Measurements from ENCODE around the gene PACRG. TPM values are rescaled to one million over a fixed set of nuclear protein-coding genes. Genes with fewer than 3 reads are reported as not detected.

Gene PACRG
- total and polyA plus RNA-seq, 5 donors from 2014 or later, result 0.44 to 1.2 (median 0.87) TPM; not detected in 2

DNA sequence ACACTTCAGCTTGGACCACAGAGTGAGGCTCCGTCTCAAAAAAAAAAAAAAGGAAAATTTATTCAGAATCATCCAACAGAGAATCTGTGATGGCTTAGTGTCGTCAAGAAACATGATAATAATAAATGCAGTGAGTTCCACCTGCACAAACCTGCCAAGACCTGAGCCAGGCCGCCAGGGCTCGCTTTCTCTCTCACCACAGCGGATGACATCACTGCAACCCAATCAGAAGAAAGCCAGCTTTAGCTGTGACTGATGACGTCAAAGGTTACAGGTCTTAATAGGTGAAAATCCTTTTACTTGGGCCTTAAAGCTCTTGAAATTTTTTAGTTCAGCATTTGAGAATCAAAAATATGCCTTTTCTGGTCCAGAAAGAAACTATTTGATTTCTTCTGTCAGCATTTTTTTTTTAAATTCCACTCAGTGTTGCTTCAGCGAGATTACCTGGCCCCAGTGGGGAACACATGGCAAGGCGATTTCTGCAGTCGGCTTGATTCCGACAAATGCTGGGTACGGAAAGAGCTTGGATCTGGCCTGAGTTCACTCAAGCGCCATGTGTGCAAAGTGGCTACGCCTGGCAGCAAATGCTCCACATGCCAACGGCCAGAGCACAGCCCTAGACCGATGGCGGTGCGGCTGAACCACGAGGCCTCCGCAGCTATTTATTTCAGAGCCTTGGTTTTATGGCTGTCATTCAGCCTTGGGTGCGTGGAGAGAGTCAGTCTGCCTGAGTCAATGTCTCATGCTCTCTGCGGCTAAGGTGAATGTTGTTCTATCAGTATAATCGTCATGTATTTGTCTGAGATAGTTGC lies 581.1 kb downstream of the PACRG start:
- Histone ChIP-seq H3K4me1 (ENCODE audit: control insufficient read depth, insufficient read depth, low read length, poor library complexity, severe bottlenecking) (no peaks in the 10 kb centered on the region), H3K4me3 (ENCODE audit: low read depth, low read length) (no peak overlapping the region), H3K27me3 (ENCODE audit: control insufficient read depth, insufficient read depth, low read length) (no peaks in the 10 kb centered on the region), H3K36me3 (ENCODE audit: control insufficient read depth, insufficient read depth, low read length) (no peaks in the 10 kb centered on the region), H3K9me3 (ENCODE audit: control insufficient read depth in 2 of 2, low read length in 2 of 2) (no peaks in the 10 kb centered on the region), H3K27ac (ENCODE audit: insufficient read depth, low read length, poor library complexity, severe bottlenecking) (no peak overlapping the region)
- no peak for DNase-seq
- Mint-ChIP-seq H3K36me3 (no peaks in the 10 kb centered on the region), H3K4me1 (no peaks in the 10 kb centered on the region), H3K4me3 (no peak overlapping the region), H3K27me3 (no peaks in the 10 kb centered on the region), H3K9me3 (no peaks in the 10 kb centered on the region), H3K27ac (no peak overlapping the region)
- ATAC-seq (ENCODE audit: low read depth in 2 of 2), result no peak

DNA sequence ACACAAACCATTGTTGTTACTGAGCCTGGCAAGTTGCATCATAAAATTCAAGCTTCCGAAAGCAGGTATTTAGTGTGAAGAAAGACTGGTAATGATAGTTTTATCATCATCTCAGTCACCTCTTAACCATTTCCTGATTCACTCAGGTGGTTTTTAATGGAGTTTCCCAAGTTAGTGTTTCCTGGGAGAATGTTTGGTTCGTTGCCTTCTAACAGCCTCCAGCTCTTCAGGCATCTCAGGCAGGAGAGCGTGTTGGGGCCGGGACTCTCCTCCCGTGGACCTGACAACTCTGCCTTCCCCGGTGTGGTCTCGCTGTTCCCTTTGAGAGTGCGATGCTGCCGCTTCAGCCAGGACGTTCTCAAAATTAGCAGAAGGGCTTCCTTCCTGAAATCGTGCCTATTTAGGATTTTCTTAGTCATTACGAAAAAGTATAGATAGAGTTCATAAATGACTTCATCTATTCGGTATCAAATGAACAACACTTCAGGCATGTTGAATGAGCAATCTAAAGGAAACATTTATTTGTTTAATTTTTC lies 581.8 kb downstream of the PACRG start:
- Mint-ChIP-seq H3K27me3 (peaks cover 2% of the 10 kb centered on the region), H3K4me1 (no peaks in the 10 kb centered on the region), H3K4me3 (no peak overlapping the region), H3K9me3 (no peaks in the 10 kb centered on the region), H3K36me3 (no peaks in the 10 kb centered on the region), H3K27ac (no peak overlapping the region)
- Histone ChIP-seq H3K27ac (ENCODE audit: insufficient read depth, low read length, poor library complexity, severe bottlenecking) (no peak overlapping the region), H3K9me3 (ENCODE audit: control insufficient read depth in 2 of 2, low read length in 2 of 2) (no peaks in the 10 kb centered on the region), H3K4me1 (ENCODE audit: control insufficient read depth, insufficient read depth, low read length, poor library complexity, severe bottlenecking) (no peaks in the 10 kb centered on the region), H3K27me3 (ENCODE audit: control insufficient read depth, insufficient read depth, low read length) (no peaks in the 10 kb centered on the region), H3K36me3 (ENCODE audit: control insufficient read depth, insufficient read depth, low read length) (no peaks in the 10 kb centered on the region), H3K4me3 (ENCODE audit: low read depth, low read length) (no peak overlapping the region)
- ATAC-seq (ENCODE audit: low read depth in 2 of 2), result no peak
- DNase-seq, result no peak

DNA sequence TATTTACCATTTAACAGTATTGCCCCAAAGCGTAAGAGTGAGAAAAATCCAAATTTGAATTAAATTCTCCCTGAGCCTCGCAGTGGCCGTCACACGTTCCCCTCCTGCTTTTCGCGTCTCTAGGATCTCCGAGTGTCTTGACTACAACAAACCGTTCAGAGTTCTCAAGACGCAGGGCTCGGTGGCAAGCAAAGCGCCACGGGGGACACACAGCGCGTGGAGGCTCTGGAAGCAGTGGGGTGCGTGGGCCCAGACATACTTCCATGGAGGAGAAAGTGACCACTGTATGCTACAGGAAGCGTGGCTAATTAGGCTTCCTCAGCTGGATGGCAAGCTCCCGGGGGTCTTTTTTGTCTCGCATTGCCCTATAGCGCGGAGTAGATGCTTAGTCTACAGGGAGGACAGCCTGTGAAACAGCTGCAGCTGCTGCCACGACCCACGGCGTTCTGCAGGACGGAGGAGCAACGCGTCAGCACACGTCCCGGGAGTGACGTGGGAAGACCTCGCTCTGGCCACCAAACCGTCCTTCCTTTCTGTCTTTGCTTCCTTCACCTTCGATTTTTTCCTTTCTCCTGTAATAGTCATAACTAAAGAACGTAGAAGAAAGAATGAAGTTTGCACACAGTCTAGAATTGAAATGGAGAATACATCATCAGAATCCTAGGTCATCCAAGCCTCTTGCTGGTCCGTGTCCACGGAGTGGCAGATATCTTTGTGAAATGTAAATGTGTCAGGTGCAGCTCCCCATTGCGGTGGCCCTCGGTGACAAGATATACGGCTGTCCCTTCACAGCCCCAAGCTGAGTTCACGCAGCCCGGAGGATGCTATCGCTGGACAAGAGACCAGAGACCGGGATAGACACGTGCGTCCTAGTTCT lies 582.6 kb downstream of the PACRG start:
- H3K27ac ChIP-seq (ENCODE audit: insufficient read depth, low read length, poor library complexity, severe bottlenecking), result no peak overlapping the region
- H3K4me3 ChIP-seq (ENCODE audit: low read depth, low read length), result no peak overlapping the region
- no peaks in the 10 kb centered on the region for H3K4me1 ChIP-seq (ENCODE audit: control insufficient read depth, insufficient read depth, low read length, poor library complexity, severe bottlenecking)
- Mint-ChIP-seq H3K4me1 (no peaks in the 10 kb centered on the region), H3K27ac (no peak overlapping the region), H3K4me3 (no peak overlapping the region), H3K27me3 (peaks cover 9% of the 10 kb centered on the region), H3K9me3 (no peaks in the 10 kb centered on the region), H3K36me3 (no peaks in the 10 kb centered on the region)
- DNase-seq (no peak), ATAC-seq (ENCODE audit: low read depth in 2 of 2) (no peak)
- no peaks in the 10 kb centered on the region for H3K9me3 ChIP-seq (ENCODE audit: control insufficient read depth in 2 of 2, low read length in 2 of 2)
- H3K27me3 ChIP-seq (ENCODE audit: control insufficient read depth, insufficient read depth, low read length), result no peaks in the 10 kb centered on the region
- H3K36me3 ChIP-seq (ENCODE audit: control insufficient read depth, insufficient read depth, low read length), result no peaks in the 10 kb centered on the region

DNA sequence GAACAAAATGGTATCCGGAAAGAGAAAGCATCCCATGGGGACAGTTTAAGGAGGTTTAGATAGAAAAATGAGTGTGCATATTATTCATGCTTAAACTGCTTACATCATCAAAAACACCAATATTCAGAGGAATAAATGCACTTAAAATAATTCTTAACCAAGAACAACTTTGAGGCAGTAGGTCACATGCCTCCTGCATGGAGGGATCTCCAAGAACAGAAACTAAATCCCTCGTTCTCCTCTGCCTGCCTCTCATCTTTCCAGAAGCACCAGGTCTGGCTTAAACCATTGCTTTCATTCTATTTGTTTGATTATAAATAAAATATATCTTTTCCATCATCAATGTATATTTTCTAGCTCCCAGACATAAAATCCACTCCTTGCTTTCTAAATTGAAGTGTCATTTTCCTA lies 583.2 kb downstream of the PACRG start:
- ATAC-seq (ENCODE audit: low read depth in 2 of 2), result no peak
- no peak for DNase-seq
- Histone ChIP-seq H3K27ac (ENCODE audit: insufficient read depth, low read length, poor library complexity, severe bottlenecking) (no peak overlapping the region), H3K4me3 (ENCODE audit: low read depth, low read length) (no peak overlapping the region), H3K27me3 (ENCODE audit: control insufficient read depth, insufficient read depth, low read length) (no peaks in the 10 kb centered on the region), H3K9me3 (ENCODE audit: control insufficient read depth in 2 of 2, low read length in 2 of 2) (no peaks in the 10 kb centered on the region), H3K4me1 (ENCODE audit: control insufficient read depth, insufficient read depth, low read length, poor library complexity, severe bottlenecking) (no peaks in the 10 kb centered on the region), H3K36me3 (ENCODE audit: control insufficient read depth, insufficient read depth, low read length) (no peaks in the 10 kb centered on the region)
- peaks cover 9% of the 10 kb centered on the region for H3K27me3 Mint-ChIP-seq
- H3K9me3 Mint-ChIP-seq, result no peaks in the 10 kb centered on the region
- H3K4me3 Mint-ChIP-seq, result no peak overlapping the region
- H3K4me1 Mint-ChIP-seq, result no peaks in the 10 kb centered on the region
- H3K36me3 Mint-ChIP-seq, result no peaks in the 10 kb centered on the region
- H3K27ac Mint-ChIP-seq, result no peak overlapping the region

DNA sequence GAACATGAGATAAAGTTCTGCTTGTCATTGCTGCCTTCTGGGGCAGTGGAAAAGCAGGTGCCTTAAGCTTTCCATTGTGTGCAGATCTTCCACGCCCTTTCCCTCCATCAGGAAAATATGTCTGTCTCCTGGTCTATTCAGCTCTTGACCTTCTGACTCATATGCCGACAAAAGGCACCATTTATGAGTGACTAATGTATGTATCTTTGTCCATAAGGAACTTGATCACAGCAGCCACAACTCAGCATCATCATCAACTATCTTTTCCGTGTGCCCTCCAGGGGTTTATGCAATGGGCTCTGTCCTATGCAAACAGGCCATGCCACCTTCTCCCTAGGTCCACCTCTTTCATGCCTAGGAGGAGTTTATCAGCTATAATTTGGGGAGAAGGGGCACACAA lies 584.1 kb downstream of the PACRG start:
- H3K4me3 Mint-ChIP-seq, result no peak overlapping the region
- no peaks in the 10 kb centered on the region for H3K4me1 ChIP-seq (ENCODE audit: control insufficient read depth, insufficient read depth, low read length, poor library complexity, severe bottlenecking)
- H3K9me3 Mint-ChIP-seq, result no peaks in the 10 kb centered on the region
- no peaks in the 10 kb centered on the region for H3K36me3 Mint-ChIP-seq
- H3K27ac Mint-ChIP-seq, result no peak overlapping the region
- H3K4me3 ChIP-seq (ENCODE audit: low read depth, low read length), result no peak overlapping the region
- no peaks in the 10 kb centered on the region for H3K36me3 ChIP-seq (ENCODE audit: control insufficient read depth, insufficient read depth, low read length)
- no peaks in the 10 kb centered on the region for H3K4me1 Mint-ChIP-seq
- DNase-seq, result no peak
- no peak overlapping the region for H3K27ac ChIP-seq (ENCODE audit: insufficient read depth, low read length, poor library complexity, severe bottlenecking)
- no peaks in the 10 kb centered on the region for H3K9me3 ChIP-seq (ENCODE audit: control insufficient read depth in 2 of 2, low read length in 2 of 2)
- H3K27me3 ChIP-seq (ENCODE audit: control insufficient read depth, insufficient read depth, low read length), result no peaks in the 10 kb centered on the region
- ATAC-seq (ENCODE audit: low read depth in 2 of 2), result no peak
- peaks cover 9% of the 10 kb centered on the region for H3K27me3 Mint-ChIP-seq

DNA sequence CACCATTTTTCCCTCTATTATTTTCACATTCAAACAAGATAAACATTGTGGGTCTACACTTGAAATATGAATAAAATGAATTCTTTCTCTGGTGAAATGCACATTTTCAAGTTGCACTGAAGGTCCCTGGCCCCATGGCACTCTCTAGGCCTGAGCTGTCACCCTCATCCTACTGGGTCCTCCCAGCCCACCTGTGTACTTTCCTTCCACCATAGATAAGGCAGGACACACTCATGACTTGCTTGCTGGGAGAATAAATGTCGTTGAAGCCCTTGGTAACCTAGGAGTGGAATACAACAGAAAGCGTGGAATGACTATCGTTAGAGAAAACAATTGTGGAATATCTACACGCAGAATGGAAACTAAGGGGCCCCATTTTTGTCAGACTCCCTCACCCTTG lies 585.8 kb downstream of the PACRG start:
- DNase-seq, result no peak
- peaks cover 9% of the 10 kb centered on the region for H3K27me3 Mint-ChIP-seq

DNA sequence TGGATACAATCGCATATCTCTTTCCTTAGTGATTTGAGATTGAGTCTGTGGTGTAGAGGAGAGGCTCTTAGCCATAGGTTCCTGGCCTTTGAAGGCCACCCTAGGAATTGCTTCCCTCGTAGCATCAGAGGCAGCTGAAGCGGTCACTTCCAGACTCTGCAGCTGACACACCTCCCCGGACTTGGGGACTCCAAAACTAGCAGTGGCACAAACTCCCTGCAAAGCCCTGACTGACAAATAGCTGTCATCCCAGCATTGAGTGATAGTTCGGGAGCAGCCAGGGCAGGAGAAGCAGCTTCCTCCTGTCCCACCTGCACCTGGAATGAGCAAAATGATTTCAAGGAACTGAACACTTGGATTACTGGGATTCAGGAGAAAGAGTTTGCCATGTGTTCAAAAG lies 586.2 kb downstream of the PACRG start:
- H3K9me3 Mint-ChIP-seq, result no peaks in the 10 kb centered on the region
- no peaks in the 10 kb centered on the region for H3K4me1 Mint-ChIP-seq
- H3K27me3 ChIP-seq (ENCODE audit: control insufficient read depth, insufficient read depth, low read length), result no peaks in the 10 kb centered on the region
- H3K4me3 ChIP-seq (ENCODE audit: low read depth, low read length), result no peak overlapping the region
- DNase-seq (no peak), ATAC-seq (ENCODE audit: low read depth in 2 of 2) (no peak)
- H3K27me3 Mint-ChIP-seq, result peaks cover 9% of the 10 kb centered on the region
- H3K36me3 Mint-ChIP-seq, result no peaks in the 10 kb centered on the region
- no peak overlapping the region for H3K4me3 Mint-ChIP-seq
- H3K36me3 ChIP-seq (ENCODE audit: control insufficient read depth, insufficient read depth, low read length), result no peaks in the 10 kb centered on the region
- no peak overlapping the region for H3K27ac Mint-ChIP-seq
- no peaks in the 10 kb centered on the region for H3K4me1 ChIP-seq (ENCODE audit: control insufficient read depth, insufficient read depth, low read length, poor library complexity, severe bottlenecking)
- H3K9me3 ChIP-seq (ENCODE audit: control insufficient read depth in 2 of 2, low read length in 2 of 2), result no peaks in the 10 kb centered on the region
- no peak overlapping the region for H3K27ac ChIP-seq (ENCODE audit: insufficient read depth, low read length, poor library complexity, severe bottlenecking)

More for the DNA sequence above, 585.8 kb downstream of the PACRG start:
- no peaks in the 10 kb centered on the region for H3K9me3 ChIP-seq (ENCODE audit: control insufficient read depth in 2 of 2, low read length in 2 of 2)
- H3K4me3 Mint-ChIP-seq, result no peak overlapping the region
- H3K36me3 Mint-ChIP-seq, result no peaks in the 10 kb centered on the region
- no peak overlapping the region for H3K27ac ChIP-seq (ENCODE audit: insufficient read depth, low read length, poor library complexity, severe bottlenecking)
- no peaks in the 10 kb centered on the region for H3K4me1 Mint-ChIP-seq
- no peaks in the 10 kb centered on the region for H3K27me3 ChIP-seq (ENCODE audit: control insufficient read depth, insufficient read depth, low read length)
- no peaks in the 10 kb centered on the region for H3K9me3 Mint-ChIP-seq
- no peaks in the 10 kb centered on the region for H3K4me1 ChIP-seq (ENCODE audit: control insufficient read depth, insufficient read depth, low read length, poor library complexity, severe bottlenecking)
- no peak overlapping the region for H3K4me3 ChIP-seq (ENCODE audit: low read depth, low read length)
- no peak for ATAC-seq (ENCODE audit: low read depth in 2 of 2)
- no peaks in the 10 kb centered on the region for H3K36me3 ChIP-seq (ENCODE audit: control insufficient read depth, insufficient read depth, low read length)
- no peak overlapping the region for H3K27ac Mint-ChIP-seq
